NCI-H524 treated with DMSO at 0.1 percent for 48 hours (cell line): Measurements from ENCODE around the gene DNAJC16.
"Not testable (repeated sequence)": the region's sequence is repeated elsewhere in the genome, so short reads cannot be mapped to it uniquely, and the experiment has no call there.

Source experiments
- DNase-seq: peaks from one replicate; lab custom pipeline; 2025; lab: John Stamatoyannopoulos, UW

The DNAJC16 gene

GRCh38 chr1:15507278-15507677, 19.4 kb upstream of the DNAJC16 start:
- no peak for DNase-seq

- no peak for DNase-seq
These were observed 17.8 kb upstream of the DNAJC16 start for GRCh38 chr1:15508700-15509487.

GRCh38 chr1:15509586-15509985, 17.1 kb upstream of the DNAJC16 start:
- DNase-seq, result no peak

GRCh38 chr1:15510611-15511405, 15.8 kb upstream of the DNAJC16 start:
- DNase-seq, result no peak

GRCh38 chr1:15513192-15513591, 13.5 kb upstream of the DNAJC16 start:
- no peak for DNase-seq

- no peak for DNase-seq
These were observed 12.7 kb upstream of the DNAJC16 start for GRCh38 chr1:15513919-15514318.

GRCh38 chr1:15514557-15514956, 12.1 kb upstream of the DNAJC16 start:
- DNase-seq, result not testable (repeated sequence)

- no peak for DNase-seq
These were observed 11.5 kb upstream of the DNAJC16 start for GRCh38 chr1:15515022-15515663.

GRCh38 chr1:15519625-15520024, 7.0 kb upstream of the DNAJC16 start:
- no peak for DNase-seq

GRCh38 chr1:15521206-15521906, 5.3 kb upstream of the DNAJC16 start:
- not testable (repeated sequence) for DNase-seq

GRCh38 chr1:15522551-15522950, 4.1 kb upstream of the DNAJC16 start:
- DNase-seq, result no peak

GRCh38 chr1:15523104-15524020, 3.3 kb upstream of the DNAJC16 start:
- DNase-seq, result no peak

GRCh38 chr1:15524021-15524282, 2.7 kb upstream of the DNAJC16 start, which contains the start of gene CASP9:
CASP9 (minus strand) TSS chr1:15524215; CDS start chr1:15524200, 15 bp downstream.
- no peak for DNase-seq

- peak; percentile 65 for DNase-seq
These were observed 2.2 kb upstream of the DNAJC16 start for GRCh38 chr1:15524283-15525049.

- no peak for DNase-seq
These were observed 1.3 kb upstream of the DNAJC16 start for GRCh38 chr1:15525050-15526020.

GRCh38 chr1:15526021-15526489, 593 bp upstream of the DNAJC16 start:
- no peak for DNase-seq

- no peak for DNase-seq
These were observed 4.4 kb downstream of the DNAJC16 start for GRCh38 chr1:15531003-15531402.

GRCh38 chr1:15531682-15532081, 5.0 kb downstream of the DNAJC16 start:
- no peak for DNase-seq

- DNase-seq, result no peak
These were observed 12.1 kb downstream of the DNAJC16 start for GRCh38 chr1:15538771-15539170.
